Superior temporal gyrus (tissue), 1 donor: ENCODE results near the gene FOXA1.

ENCODE experiments used
- DNase-seq: peaks from one replicate; pipeline ENCODE4 v3.0.0-alpha.2; 2016; ENCODE audit errors: extremely low spot score

Gene FOXA1

DNA sequence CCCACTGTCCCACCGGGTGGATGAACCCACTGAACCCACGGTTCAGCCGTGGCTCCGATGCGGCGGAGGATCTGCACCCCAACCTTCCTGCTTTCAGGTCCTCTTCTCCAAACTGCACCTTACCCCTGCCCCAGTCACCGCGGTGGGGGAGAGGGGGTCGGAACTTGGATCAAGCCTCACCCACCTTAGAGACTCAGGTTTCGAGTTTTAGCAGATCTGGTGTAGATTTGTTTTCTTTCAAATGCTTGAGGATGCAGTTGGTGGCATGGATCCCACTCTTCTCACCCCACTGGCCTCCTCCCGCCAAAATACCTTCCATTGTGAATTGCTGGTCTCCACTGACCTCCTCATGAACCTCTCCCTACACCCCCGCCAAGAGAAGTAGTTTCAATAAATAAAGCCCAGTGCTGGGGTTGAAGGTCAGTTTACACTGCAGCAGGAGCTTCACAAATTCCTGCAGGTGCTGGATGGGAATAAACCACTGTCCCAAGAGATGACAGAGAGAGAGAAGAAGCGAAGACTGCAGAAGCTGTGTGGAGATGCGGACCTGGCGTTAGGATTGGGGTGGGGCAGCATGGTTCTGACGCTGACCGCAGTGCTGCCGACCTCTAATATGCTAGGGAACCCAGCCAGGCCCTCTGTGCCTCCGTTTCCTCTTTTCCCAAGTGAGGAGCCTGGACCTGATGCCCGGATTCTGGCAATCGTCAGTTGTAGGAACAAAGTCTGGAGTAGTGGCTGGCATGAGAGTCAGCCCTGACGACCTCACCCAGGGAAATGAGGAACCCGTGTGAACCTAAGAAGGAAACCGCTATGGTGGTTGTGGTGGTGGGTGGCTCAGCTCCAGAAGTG, 7.8 kb upstream of the FOXA1 start:
- DNase-seq = no peak

GRCh38 chr14:37601865-37602264, 6.8 kb upstream of the FOXA1 start:
- DNase-seq = no peak

GRCh38 chr14:37600880-37601741, 6.1 kb upstream of the FOXA1 start:
- DNase-seq = no peak

DNA sequence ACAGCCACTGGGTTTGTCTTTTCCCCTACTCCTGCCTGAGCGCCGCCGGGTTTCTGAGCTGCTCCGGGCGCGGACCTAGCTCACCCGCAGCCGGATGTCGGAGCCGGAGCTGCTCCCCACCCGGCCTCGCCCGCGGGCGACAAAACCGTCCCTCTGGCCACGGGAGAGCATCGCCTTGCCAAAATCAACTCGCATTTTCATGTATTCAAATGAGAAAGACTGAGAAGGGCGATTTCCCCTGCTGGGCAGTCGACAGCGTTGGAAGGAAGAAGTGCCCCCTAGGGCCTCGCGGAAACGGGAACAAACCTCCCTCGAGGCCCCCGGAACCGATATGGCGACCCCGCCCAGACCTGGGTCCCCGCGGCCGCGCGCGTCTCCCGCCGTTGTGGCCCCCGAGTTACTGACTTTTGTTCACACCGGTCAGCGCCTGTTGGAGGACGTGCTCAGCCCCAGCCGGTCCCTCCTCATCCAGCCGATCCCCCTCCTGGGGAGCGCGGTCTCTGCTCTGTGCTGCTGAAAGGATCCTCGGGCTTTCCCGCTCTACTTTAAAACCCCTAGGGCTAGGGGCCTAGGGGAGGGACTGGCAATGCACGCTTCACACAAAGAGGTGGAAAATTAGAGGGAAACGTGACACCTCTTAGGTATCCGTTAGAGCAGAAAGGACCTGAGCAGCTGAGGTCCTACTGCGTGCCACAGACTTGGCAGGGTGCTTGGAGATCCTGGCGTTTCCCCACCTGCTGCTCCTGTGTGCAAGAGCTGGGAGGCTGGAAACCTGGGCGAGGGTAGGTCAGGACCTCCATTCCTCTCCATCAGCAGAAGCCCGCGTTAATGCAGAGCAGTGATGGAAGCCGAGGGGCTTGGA, 4.7 kb upstream of the FOXA1 start:
- DNase-seq = no peak

GRCh38 chr14:37598747-37599506, 3.9 kb upstream of the FOXA1 start:
- DNase-seq = no peak

DNA sequence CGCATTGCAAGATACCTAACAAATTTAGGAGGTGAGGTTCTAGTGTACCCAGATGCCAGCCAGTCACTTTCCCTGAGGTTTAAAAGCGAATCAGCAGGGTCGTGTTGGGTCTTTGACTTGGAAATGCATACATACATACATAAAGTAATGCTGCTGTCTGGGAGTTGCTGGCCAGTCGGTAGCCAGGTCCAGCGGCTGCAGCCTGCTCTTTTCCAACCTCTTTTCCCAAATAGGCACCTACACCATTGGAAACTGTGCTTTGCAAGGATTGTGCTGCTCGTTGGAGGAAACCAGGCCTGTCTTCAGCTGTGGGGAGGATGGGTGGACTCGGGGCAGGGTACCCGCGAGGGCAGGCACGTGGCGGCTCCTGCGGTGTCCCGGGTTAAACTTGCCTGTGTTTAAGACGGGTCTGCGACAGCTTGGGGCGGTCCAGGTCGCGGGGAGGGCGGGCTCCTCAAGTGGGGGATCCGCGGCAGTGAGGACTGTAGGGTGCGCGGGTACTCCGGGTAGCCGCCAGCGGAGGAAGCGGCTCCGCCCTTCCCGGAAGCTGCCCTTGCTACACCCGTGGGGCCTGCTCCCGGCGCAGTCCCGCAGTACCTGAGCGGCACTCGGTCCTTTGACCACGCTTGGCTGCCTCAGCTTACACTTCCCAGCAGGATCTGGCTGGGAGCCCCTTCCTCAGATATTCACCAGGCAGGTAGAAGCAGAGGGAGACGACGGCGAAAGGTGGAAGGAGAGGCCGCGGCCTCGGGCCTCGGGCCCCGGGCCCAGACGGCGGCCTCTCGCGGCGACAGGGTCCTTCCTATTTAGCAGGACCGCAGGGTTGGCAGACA, 3.1 kb upstream of the FOXA1 start:
- no peak for DNase-seq

DNA sequence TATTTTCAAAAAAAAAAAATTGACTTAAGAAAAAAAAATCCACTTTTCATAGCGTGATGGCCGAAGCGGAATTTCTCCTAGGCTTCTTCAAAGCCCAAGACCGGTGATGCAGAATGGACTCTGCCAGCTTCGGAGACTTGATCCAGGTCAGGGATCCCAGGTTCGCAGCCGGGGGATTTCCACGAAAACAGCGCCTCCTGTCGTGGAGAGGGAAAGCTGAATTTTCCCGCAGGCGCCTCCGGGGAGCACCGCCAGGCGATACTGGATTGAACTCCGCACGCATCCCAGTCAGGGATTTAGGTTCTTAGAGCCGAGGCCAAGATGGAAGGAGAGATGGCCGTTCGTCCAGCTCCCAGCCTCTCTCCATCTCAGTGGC, 2.5 kb upstream of the FOXA1 start:
- DNase-seq = no peak

GRCh38 chr14:37596790-37597472, 1.9 kb upstream of the FOXA1 start:
- no peak for DNase-seq

DNA sequence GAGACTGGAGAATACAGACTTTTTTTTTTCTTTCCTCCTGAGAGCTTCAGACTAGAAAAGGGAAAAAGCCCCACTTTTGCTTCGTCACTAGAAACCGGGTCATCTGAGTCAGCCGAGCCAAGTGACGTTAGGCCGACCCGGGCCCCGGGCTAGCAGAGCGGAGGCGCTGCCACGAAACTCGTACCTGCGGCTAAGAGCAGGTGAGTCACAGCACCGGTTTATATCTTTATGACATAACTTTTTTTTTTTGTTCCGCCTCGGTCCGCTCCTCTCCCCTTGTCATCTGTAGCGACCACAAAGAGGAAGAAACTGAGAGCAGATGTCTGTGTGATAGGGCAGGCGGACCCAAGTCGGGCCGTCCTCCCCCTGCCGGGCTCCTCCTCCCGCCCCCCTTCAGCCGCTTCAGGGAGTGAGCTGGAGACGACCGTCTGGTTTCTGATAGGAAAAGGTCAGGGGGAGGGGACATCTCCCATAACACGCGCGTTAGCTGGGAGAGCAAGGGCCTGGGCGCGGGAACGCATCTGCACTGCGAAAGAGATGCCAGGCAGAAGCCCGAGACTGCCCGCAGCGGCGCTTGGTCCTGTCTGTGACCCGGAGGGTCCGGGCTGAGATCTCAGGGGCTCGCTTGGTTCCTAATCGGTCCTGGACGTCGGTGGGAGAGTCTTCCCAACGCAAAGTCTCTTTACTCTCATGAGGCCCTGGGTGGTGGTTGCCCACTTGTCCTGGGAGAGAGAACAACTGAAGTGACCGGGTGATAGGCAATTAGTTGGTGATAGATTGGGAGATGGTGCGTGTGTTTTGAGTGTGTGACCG, 966 bp upstream of the FOXA1 start:
- DNase-seq = no peak

GRCh38 chr14:37594238-37594970, 645 bp downstream of the FOXA1 start:
- peak; percentile 54 for DNase-seq

- DNase-seq = no peak
These were observed 1.4 kb downstream of the FOXA1 start for GRCh38 chr14:37593511-37594237.

GRCh38 chr14:37592482-37593408, 2.3 kb downstream of the FOXA1 start:
- DNase-seq = no peak

- no peak for DNase-seq
These were observed 3.0 kb downstream of the FOXA1 start for GRCh38 chr14:37591941-37592481.

DNA sequence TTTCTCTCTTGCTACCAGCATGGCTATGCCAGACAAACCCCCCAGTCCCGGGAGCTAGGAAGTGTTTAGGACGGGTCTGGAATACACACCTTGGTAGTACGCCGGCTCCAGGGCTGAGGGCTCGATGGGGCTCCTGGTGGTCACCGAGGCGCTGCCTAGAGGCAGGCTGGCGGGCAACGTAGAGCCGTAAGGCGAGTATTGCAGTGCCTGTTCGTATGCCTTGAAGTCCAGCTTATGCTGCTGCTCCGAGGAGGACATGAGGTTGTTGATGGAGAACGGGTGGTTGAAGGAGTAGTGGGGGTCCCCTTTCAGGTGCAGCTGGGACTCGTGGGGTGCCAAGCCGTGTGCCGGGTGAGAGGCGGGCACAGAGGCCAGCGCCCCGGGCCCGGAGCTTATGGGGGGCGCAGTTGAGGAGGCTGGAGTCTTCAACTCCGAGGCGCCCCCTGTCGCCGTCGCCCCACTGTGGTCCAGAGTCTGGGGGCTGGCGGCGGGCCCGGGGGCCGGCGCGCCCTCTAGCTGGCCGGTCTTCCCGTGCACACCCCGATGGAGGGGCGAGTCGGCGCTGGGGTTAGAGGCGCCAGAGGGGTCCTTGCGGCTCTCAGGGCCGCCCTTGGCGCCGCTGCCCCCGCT, 3.6 kb downstream of the FOXA1 start:
- no peak for DNase-seq

GRCh38 chr14:37590428-37591139, 4.5 kb downstream of the FOXA1 start:
- no peak for DNase-seq
